ENCODE results near the gene CHMP3. TPM values are rescaled to one million over a fixed set of nuclear protein-coding genes. Genes with fewer than 3 reads are reported as not detected.
"Not testable (repeated sequence)": the region's sequence is repeated elsewhere in the genome, so short reads cannot be mapped to it uniquely, and the experiment has no call there.

CHMP3 gene
- polyA plus RNA-seq, 4 donors, result 121 to 149 (median 135) TPM

- no peak for DNase-seq (ENCODE audit: low read depth in 4 of 4, low spot score in 3 of 4)
These were observed 50.4 kb downstream of the CHMP3 start for GRCh38 chr2:86512892-86513291.

DNA sequence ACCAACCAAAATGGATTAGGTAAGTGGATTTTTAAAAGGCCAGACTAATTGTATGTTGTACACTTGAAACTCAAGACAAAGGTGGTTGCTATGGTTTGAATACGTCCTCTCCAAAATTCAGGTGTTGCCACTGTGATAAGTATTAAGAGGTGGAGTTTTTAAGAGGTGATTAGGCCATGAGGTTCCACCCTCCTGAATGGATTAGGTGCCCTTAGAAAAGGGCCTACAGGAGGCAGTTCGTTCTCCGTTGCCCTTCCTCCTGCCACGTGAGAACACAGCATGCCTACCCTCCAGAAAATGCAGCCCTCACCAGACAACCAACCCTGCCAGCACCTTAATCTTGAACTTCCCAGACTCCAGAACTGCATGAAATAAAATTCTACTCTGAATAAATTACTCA, 51.2 kb downstream of the CHMP3 start:
- no peak for DNase-seq (ENCODE audit: low read depth in 4 of 4, low spot score in 3 of 4)

DNA sequence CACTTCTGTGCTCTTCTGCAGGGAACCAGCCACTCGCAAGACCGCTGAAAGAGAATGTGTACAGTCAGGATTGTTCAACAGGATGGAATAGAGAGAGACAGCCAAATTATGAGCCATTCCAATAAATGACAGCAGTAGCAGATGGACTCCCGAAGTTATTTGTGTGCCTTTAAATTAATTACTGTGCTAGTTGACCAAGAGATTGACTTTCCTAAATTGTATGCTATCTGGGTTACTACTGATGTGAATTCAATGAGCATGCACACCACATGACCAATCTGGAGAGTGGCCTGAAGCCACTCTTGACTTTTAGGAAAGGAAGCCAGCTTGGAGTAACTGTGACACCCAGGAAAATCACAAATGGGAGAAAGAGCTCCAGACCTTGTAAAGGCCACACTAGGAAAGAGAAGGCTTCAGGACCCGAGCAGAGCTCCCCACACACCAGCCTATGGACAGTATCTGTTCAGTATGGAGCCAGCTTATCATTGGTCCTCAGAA, 52.8 kb downstream of the CHMP3 start:
- DNase-seq (ENCODE audit: low read depth in 4 of 4, low spot score in 3 of 4), result no peak

- DNase-seq (ENCODE audit: low read depth in 4 of 4, low spot score in 3 of 4), result no peak
These were observed 55.6 kb downstream of the CHMP3 start for GRCh38 chr2:86507600-86507999.

DNA sequence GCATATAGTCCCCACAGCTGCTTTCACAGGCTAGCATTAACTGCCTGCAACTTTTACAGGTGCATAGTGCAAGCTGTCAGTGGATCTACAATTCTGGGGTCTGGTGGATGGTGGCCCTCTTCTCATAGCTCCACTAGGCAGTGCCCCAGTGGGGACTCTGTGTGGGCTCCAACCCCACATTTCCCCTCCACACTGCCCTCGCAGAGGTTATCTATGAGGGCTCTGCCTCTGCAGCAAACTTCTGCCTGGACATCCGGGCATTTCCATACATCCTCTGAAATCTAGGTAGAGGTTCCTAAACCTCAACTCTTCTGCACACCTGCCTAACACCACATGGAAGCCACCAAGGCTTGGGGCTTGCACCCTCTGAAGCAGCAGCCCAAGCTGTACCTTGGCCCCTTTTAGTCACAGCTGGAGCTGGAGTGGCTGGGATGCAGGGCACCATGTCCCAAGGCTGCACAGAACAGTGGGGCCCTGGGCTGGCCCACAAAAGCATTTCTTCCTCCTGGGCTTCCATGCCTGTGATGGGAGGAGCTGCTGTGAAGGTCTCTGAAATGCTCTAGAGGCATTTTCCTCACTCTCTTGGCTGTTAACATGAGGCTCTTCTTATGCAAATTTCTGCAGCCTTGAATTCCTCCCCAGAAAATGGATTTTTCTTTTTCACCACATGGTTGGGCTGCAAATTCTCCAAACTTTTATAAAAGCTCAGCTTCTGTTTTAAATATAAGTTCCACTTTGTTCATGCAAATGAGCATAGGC, 62.7 kb downstream of the CHMP3 start:
- no peak for DNase-seq (ENCODE audit: low read depth in 4 of 4, low spot score in 3 of 4)

DNA sequence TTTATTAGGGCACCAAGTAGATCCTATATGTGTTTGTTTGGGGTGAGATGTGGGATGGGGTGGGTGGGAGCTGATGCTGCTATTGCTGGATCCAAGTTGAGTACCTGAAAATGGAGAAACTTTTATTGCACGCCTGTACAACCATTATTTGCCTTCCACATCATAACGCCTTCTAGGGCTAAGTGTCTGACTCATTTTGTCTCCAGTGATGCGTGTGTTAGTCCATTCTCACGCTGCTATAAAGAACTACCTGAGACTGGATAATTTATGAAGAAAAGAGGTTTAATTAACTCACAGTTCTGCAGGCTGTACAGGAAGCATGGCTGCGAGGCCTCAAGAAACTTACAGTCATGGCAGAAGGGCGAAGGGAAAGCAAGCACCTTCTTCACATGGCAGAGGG, 63.9 kb downstream of the CHMP3 start:
- no peak for DNase-seq (ENCODE audit: low read depth in 4 of 4, low spot score in 3 of 4)

GRCh38 chr2:86498468-86499260, 64.6 kb downstream of the CHMP3 start:
- no peak for DNase-seq (ENCODE audit: low read depth in 4 of 4, low spot score in 3 of 4)

DNA sequence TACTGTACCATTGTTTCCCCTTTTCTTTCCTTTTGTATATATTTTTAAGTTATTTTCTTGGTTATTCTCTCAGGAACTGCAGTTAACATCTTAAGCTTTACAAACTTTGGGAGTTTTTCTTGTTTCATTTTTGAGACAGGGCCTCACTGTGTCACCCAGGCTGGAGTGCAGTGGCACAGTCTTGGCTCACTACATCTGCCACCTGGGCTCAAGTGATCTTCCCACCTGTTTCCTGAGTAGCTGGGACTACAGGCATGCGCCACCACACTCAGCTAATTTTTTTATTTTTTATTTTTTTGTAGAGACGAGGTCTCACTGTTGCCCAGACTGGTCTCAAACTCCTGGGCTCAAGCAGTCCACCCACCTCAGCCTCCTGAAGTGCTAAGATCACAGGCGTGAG, 66.9 kb downstream of the CHMP3 start:
- not testable (repeated sequence) for DNase-seq (ENCODE audit: low read depth in 4 of 4, low spot score in 3 of 4)

- no peak for DNase-seq (ENCODE audit: low read depth in 4 of 4, low spot score in 3 of 4)
These were observed 71.2 kb downstream of the CHMP3 start for GRCh38 chr2:86492048-86492453.

GRCh38 chr2:86491088-86491487, 72.2 kb downstream of the CHMP3 start:
- DNase-seq (ENCODE audit: low read depth in 4 of 4, low spot score in 3 of 4), result no peak

- DNase-seq (ENCODE audit: low read depth in 4 of 4, low spot score in 3 of 4), result no peak
These were observed 73.0 kb downstream of the CHMP3 start for GRCh38 chr2:86490245-86490644.

DNA sequence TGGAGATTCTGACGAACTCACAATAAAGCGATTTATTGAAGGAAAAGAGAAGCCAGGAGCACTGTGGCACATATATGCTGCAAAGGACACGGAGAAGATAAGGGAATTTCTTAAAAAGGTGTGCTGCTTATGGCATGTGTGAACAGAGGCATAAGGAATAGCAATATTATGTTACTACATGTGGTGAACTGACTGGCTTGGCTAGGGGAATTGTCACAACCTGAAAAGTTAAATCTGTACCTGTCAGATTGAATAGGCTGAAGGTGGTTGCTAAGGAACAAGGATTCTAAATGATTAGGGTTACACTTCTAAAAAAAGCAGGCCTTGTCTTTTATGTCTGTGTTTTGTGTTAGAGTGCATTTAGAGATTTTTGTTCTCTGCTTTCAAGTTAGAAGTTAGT, 73.7 kb downstream of the CHMP3 start:
- DNase-seq (ENCODE audit: low read depth in 4 of 4, low spot score in 3 of 4), result no peak

DNA sequence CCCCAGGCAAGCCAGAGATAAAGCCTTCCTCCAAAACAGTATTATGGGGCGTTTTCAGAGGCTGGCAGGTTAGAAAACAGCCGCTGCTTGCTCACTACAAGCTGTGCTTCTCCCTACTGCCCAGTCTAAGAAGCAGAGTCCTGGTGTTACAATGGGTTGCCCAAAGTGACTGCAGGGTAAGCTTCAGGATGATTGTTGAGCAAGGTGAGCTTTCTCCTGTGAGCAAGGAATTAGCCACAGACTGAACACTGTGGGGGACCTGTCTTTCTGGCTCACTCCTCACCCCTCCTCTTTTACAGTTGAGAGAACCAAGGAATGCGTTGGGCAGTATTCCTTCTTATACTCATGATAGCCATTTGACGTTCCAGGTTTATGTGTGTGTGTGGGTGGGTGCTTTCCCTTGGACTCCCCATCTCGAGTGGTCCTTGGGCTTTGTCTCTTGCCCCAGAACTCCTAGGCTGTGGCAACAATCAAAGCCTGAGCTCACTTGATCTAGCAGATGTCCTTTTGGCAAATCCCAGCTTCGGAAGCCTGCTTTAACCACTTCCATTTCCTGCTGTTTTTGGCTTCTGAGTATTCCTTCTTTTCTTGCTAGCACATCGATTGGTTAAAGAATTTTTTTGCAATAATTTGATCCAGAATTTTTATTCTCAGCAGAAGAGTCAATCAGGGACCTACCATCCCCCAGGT, 74.5 kb downstream of the CHMP3 start:
- no peak for DNase-seq (ENCODE audit: low read depth in 4 of 4, low spot score in 3 of 4)

GRCh38 chr2:86487062-86487461, 76.2 kb downstream of the CHMP3 start:
- no peak for DNase-seq (ENCODE audit: low read depth in 4 of 4, low spot score in 3 of 4)

- DNase-seq (ENCODE audit: low read depth in 4 of 4, low spot score in 3 of 4), result no peak
These were observed 77.4 kb downstream of the CHMP3 start for GRCh38 chr2:86485802-86486201.

- DNase-seq (ENCODE audit: low read depth in 4 of 4, low spot score in 3 of 4), result no peak
These were observed 78.1 kb downstream of the CHMP3 start for GRCh38 chr2:86485103-86485502.

DNA sequence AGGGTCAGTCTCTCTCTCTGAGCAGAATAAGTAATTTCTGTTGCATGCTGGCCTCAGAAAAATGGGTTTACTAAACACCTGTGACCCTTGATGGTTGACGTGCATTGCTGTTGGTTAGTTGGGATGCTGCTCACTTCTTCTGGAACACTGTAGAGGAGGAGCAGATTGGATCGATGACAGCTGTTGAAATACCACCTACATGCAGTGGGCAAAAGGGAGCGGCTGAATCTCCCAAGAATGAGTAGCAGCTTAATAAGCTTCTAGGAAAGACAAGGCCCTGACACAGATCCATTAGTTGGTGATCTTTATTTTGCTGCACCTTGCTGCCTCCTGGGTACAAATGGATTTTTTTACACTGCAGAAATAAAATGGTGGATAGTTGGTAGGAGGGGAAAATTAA, 78.9 kb downstream of the CHMP3 start:
- no peak for DNase-seq (ENCODE audit: low read depth in 4 of 4, low spot score in 3 of 4)

DNA sequence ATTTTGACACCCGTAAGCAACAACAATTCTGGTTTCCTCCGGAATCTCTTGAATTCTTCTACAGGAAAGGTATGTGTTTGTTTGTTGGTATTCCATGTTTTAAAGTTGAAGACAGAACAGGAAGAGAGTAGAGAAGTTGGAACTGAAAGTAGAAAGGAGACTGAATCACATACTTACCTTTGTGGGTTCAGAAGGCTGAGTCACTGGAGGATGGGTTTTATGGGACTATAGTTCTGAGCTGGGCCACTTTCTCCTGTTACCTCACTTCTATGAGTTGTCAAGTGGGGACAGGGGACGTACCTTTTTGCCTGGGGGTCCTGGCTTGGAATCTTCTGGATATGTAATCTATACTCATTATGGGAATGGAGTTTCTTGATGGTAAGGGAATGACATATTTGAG, 81.2 kb downstream of the CHMP3 start:
- no peak for DNase-seq (ENCODE audit: low read depth in 4 of 4, low spot score in 3 of 4)

- DNase-seq (ENCODE audit: low read depth in 4 of 4, low spot score in 3 of 4), result no peak
These were observed 83.1 kb downstream of the CHMP3 start for GRCh38 chr2:86480105-86480504.

DNA sequence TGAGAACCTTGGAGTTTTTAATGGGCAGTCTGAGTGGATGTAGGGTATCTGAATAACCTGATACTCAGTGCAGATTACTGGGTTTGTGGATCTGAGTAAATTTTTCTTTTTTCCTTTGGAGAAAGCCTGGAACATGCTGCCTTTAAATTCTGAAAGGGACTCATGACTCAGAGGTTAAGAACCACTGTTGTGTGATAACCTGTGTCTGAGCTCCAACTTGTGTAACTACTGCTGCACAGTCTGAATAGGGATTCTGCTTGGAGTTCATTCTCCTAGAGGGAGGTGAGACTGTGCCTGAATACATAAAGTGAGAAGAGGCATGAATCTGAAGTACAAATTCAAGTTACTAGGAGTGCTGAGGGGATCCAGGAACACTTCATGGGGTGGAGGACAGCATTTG, 85.9 kb downstream of the CHMP3 start:
- DNase-seq (ENCODE audit: low read depth in 4 of 4, low spot score in 3 of 4), result no peak

DNA sequence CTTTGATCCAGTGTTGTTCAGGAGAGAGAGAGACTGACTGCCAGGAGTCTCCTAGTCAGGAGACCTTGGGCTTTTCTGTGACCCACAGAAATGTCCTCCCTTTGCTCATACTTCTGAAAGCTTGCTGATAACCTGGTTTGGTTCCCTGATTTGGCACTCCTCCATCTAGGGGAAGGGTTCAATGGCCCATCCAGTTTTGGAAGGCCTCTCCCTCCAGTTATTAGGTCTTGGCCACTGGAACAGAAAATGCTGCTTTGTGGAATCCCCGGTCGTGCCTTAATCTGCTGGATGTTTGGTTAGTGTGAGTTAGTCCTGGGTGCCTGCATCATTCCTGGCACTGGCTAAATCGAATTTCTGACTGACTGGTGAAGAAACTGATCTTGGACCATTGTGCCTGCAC, 86.3 kb downstream of the CHMP3 start:
- no peak for DNase-seq (ENCODE audit: low read depth in 4 of 4, low spot score in 3 of 4)

All from left renal pelvis (tissue), 4 donors.